Activated T-helper 2 cell treated with anti-CD3 and anti-CD28 coated beads, Interferon-gamma antibody, Interleukin-2, Interleukin-4, amounts not matched to agents 10 μg/mL and 5 μg/mL and 100 μg/mL, durations not matched to agents 14 hours and 24 hours and 36 hours (primary cell): ENCODE data around the gene ID3. TPM values are rescaled to one million over a fixed set of nuclear protein-coding genes. Genes with fewer than 3 reads are reported as not detected.

Source experiments
- DNase-seq: peaks from one replicate; pipeline ENCODE4 v3.0.0; 2021; ENCODE audit warnings: low spot score
- H3K27ac Mint-ChIP-seq: one replicate; pipeline ENCODE4 v1.8.0; 2021; ENCODE audit warnings: mixed read lengths
- H3K27me3 Mint-ChIP-seq: one replicate; pipeline ENCODE4 v1.8.0; 2021; ENCODE audit warnings: low read depth, mixed read lengths
- H3K36me3 Mint-ChIP-seq: one replicate; pipeline ENCODE4 v1.8.0; 2021; ENCODE audit warnings: low read depth, mixed read lengths
- H3K4me1 Mint-ChIP-seq: one replicate; pipeline ENCODE4 v1.8.0; 2021; ENCODE audit warnings: low read depth, mixed read lengths
- H3K4me3 Mint-ChIP-seq: one replicate; pipeline ENCODE4 v1.8.0; 2021; ENCODE audit warnings: low read depth, mild to moderate bottlenecking, moderate library complexity, mixed read lengths
- H3K9me3 Mint-ChIP-seq: one replicate; pipeline ENCODE4 v1.8.0; 2021; ENCODE audit warnings: mixed read lengths
- intact Hi-C: fragments of 100-400 bp; cut with micrococcal nuclease; formaldehyde crosslinking; loops from one replicate; pipeline ENCODE4 v1.15.1; 2023
- total RNA-seq: library from RNA; stranded (reverse); gene quantifications from 2 replicates; pipeline ENCODE4 v1.2.3, GENCODE V29; 2022

ID3 gene
- total RNA-seq, 1 donor from 2014 or later: 24.7 TPM

GRCh38 chr1:23558140-23558871 is 995 bp downstream of the ID3 start:
- H3K27me3 Mint-ChIP-seq: peaks cover 40% of the 10 kb centered on the region
- intact Hi-C loops: loop anchor here (2.0 kb wide), 2 partner anchors 28 to 58 kb away; partner anchors contain the start of gene E2F2
- no peak for DNase-seq

GRCh38 chr1:23557471-23558124 is 1.7 kb downstream of the ID3 start:
- peak overlapping the region; percentile 91 for H3K4me3 Mint-ChIP-seq
- H3K27ac Mint-ChIP-seq: no peak overlapping the region
- no peaks in the 10 kb centered on the region for H3K9me3 Mint-ChIP-seq
- no peak for DNase-seq
- H3K4me1 Mint-ChIP-seq: peaks cover 68% of the 10 kb centered on the region
- H3K27me3 Mint-ChIP-seq: peaks cover 36% of the 10 kb centered on the region
- intact Hi-C loops: loop anchor here (2.0 kb wide), 2 partner anchors 27 to 59 kb away; partner anchors contain the start of gene E2F2
- H3K36me3 Mint-ChIP-seq: peaks cover 14% of the 10 kb centered on the region

More at GRCh38 chr1:23558140-23558871, 995 bp downstream of the ID3 start:
- Mint-ChIP-seq H3K9me3 (no peaks in the 10 kb centered on the region), H3K4me3 (peak overlapping the region; percentile 91), H3K4me1 (peaks cover 72% of the 10 kb centered on the region), H3K36me3 (peaks cover 14% of the 10 kb centered on the region), H3K27ac (peak overlapping the region; percentile 66)

GRCh38 chr1:23556635-23557470 is 2.4 kb downstream of the ID3 start:
- H3K27me3 Mint-ChIP-seq: peaks cover 32% of the 10 kb centered on the region
- peak overlapping the region; percentile 91 for H3K4me3 Mint-ChIP-seq
- intact Hi-C loops: no loop called here
- peaks cover 61% of the 10 kb centered on the region for H3K4me1 Mint-ChIP-seq
- H3K9me3 Mint-ChIP-seq: no peaks in the 10 kb centered on the region
- H3K36me3 Mint-ChIP-seq: peaks cover 14% of the 10 kb centered on the region
- peak overlapping the region; percentile 35 for H3K27ac Mint-ChIP-seq
- DNase-seq: no peak

GRCh38 chr1:23555986-23556634 is 3.2 kb downstream of the ID3 start:
- no peaks in the 10 kb centered on the region for H3K9me3 Mint-ChIP-seq
- no peak overlapping the region for H3K27ac Mint-ChIP-seq
- peaks cover 26% of the 10 kb centered on the region for H3K27me3 Mint-ChIP-seq
- DNase-seq: no peak
- no peak overlapping the region for H3K4me3 Mint-ChIP-seq
- H3K4me1 Mint-ChIP-seq: peaks cover 57% of the 10 kb centered on the region
- intact Hi-C loops: no loop called here
- H3K36me3 Mint-ChIP-seq: peaks cover 14% of the 10 kb centered on the region

GRCh38 chr1:23555270-23555985 is 3.9 kb downstream of the ID3 start:
- Mint-ChIP-seq H3K4me1 (peaks cover 57% of the 10 kb centered on the region), H3K9me3 (no peaks in the 10 kb centered on the region), H3K4me3 (peak overlapping the region; percentile 80), H3K36me3 (peaks cover 14% of the 10 kb centered on the region), H3K27me3 (peaks cover 19% of the 10 kb centered on the region), H3K27ac (peak overlapping the region; percentile 49)
- DNase-seq: no peak
- intact Hi-C loops: no loop called here

GRCh38 chr1:23554481-23555269 is 4.6 kb downstream of the ID3 start:
- Mint-ChIP-seq H3K4me3 (peak overlapping the region; percentile 80), H3K27me3 (peaks cover 14% of the 10 kb centered on the region), H3K4me1 (peaks cover 52% of the 10 kb centered on the region), H3K27ac (peak overlapping the region; percentile 49), H3K36me3 (peaks cover 14% of the 10 kb centered on the region), H3K9me3 (no peaks in the 10 kb centered on the region)
- DNase-seq: peak; percentile 79
- intact Hi-C loops: no loop called here

GRCh38 chr1:23554127-23554480 is 5.2 kb downstream of the ID3 start:
- Mint-ChIP-seq H3K4me3 (peak overlapping the region; percentile 77), H3K4me1 (peaks cover 49% of the 10 kb centered on the region), H3K27ac (peak overlapping the region; percentile 39), H3K27me3 (peaks cover 11% of the 10 kb centered on the region), H3K9me3 (no peaks in the 10 kb centered on the region), H3K36me3 (peaks cover 14% of the 10 kb centered on the region)
- intact Hi-C loops: no loop called here
- no peak for DNase-seq

- H3K9me3 Mint-ChIP-seq: no peaks in the 10 kb centered on the region
- no peak for DNase-seq
- peak overlapping the region; percentile 77 for H3K4me3 Mint-ChIP-seq
- H3K27ac Mint-ChIP-seq: peak overlapping the region; percentile 39
- peaks cover 11% of the 10 kb centered on the region for H3K27me3 Mint-ChIP-seq
- intact Hi-C loops: no loop called here
- peaks cover 45% of the 10 kb centered on the region for H3K4me1 Mint-ChIP-seq
- H3K36me3 Mint-ChIP-seq: peaks cover 14% of the 10 kb centered on the region
Observed at GRCh38 chr1:23553231-23554126, 5.8 kb downstream of the ID3 start.

GRCh38 chr1:23551849-23552248 is 7.5 kb downstream of the ID3 start:
- peaks cover 4% of the 10 kb centered on the region for H3K36me3 Mint-ChIP-seq
- intact Hi-C loops: no loop called here
- H3K9me3 Mint-ChIP-seq: no peaks in the 10 kb centered on the region
- no peak for DNase-seq
- no peak overlapping the region for H3K4me3 Mint-ChIP-seq
- H3K4me1 Mint-ChIP-seq: peaks cover 31% of the 10 kb centered on the region
- H3K27ac Mint-ChIP-seq: no peak overlapping the region
- H3K27me3 Mint-ChIP-seq: peaks cover 11% of the 10 kb centered on the region

GRCh38 chr1:23548704-23549143 is 10.6 kb downstream of the ID3 start:
- H3K27ac Mint-ChIP-seq: no peak overlapping the region
- DNase-seq: no peak
- peaks cover 6% of the 10 kb centered on the region for H3K27me3 Mint-ChIP-seq
- intact Hi-C loops: no loop called here
- no peaks in the 10 kb centered on the region for H3K9me3 Mint-ChIP-seq
- peaks cover 7% of the 10 kb centered on the region for H3K4me1 Mint-ChIP-seq
- no peaks in the 10 kb centered on the region for H3K36me3 Mint-ChIP-seq
- H3K4me3 Mint-ChIP-seq: no peak overlapping the region
